Uterus (tissue), 2 donors: Measurements from ENCODE around the gene DHFR.

Experiments
- POLR2A ChIP-seq, 2 donors: fragments of 450-650 bp; IDR thresholded peaks; one replicate each; pipeline ENCODE4 v1.6.1; 2016; ENCODE audit warnings: antibody characterized with exemption in 2 of 2, mild to moderate bottlenecking in 1 of 2, moderate library complexity in 1 of 2
- TF ChIP-seq, protein P1 (sequence below), 4 experiments: fragments of 200-600 bp in 2 of 4; fragments of 450-650 bp in 2 of 4; sonication (generic) in 2 of 4; IDR thresholded peaks; one replicate each; pipeline ENCODE4 v1.5.1; 2016 to 2019; ENCODE audit warnings: antibody characterized with exemption in 4 of 4, mild to moderate bottlenecking in 2 of 4, moderate library complexity in 1 of 4

DNA sequence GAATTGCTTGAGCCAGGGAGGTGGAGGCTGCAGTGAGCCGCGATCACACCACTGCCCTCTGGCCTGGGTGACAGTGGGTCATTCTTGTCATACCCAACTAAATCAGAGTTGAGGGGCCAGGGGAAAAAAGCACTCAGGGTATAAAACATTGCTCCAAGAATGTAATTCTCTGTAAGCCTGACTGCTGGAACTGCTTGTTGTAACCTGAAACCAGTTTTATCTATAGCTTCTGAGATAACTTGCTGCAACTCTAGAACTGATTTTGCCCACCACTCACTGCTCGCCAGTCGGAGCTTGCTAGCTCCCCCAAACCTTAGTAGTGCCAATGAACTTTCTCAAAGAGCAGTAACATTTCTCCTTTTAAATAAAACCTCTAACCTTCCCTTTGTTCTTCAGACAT lies 9.9 kb downstream of the DHFR start:
- TF ChIP-seq, protein P1, sequence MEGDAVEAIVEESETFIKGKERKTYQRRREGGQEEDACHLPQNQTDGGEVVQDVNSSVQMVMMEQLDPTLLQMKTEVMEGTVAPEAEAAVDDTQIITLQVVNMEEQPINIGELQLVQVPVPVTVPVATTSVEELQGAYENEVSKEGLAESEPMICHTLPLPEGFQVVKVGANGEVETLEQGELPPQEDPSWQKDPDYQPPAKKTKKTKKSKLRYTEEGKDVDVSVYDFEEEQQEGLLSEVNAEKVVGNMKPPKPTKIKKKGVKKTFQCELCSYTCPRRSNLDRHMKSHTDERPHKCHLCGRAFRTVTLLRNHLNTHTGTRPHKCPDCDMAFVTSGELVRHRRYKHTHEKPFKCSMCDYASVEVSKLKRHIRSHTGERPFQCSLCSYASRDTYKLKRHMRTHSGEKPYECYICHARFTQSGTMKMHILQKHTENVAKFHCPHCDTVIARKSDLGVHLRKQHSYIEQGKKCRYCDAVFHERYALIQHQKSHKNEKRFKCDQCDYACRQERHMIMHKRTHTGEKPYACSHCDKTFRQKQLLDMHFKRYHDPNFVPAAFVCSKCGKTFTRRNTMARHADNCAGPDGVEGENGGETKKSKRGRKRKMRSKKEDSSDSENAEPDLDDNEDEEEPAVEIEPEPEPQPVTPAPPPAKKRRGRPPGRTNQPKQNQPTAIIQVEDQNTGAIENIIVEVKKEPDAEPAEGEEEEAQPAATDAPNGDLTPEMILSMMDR (IDR thresholded peaks at IDR 0.05) = no peak
- no peak for TF ChIP-seq POLR2A (IDR thresholded peaks at IDR 0.05)
